Stimulated activated CD4-positive, alpha-beta T cell treated with anti-CD3 and anti-CD28 coated beads, Interleukin-1b, Interleukin-23, amount 100 ng/mL, for 4 hours (primary cell): ENCODE data around the gene PRR5L.

Experiments
- DNase-seq, 2 donors: peaks; one replicate each; pipeline ENCODE4 v3.0.0-alpha.2; 2020; ENCODE audit warnings: low read depth in 2 of 2

PRR5L gene

GRCh38 chr11:36358436-36358835 is 62.3 kb downstream of the PRR5L start:
- DNase-seq: no peak

GRCh38 chr11:36360318-36360717 is 64.2 kb downstream of the PRR5L start:
- no peak for DNase-seq

- DNase-seq: no peak
Observed at GRCh38 chr11:36360826-36361415, 64.8 kb downstream of the PRR5L start.

- DNase-seq: no peak
Observed at GRCh38 chr11:36361472-36361871, 65.4 kb downstream of the PRR5L start.

GRCh38 chr11:36361901-36362391 is 65.9 kb downstream of the PRR5L start:
- DNase-seq: no peak

- DNase-seq: no peak
Observed at GRCh38 chr11:36362902-36363301, 66.8 kb downstream of the PRR5L start.

- no peak for DNase-seq
Observed at GRCh38 chr11:36363361-36364268, 67.5 kb downstream of the PRR5L start.

GRCh38 chr11:36364551-36365325 is 68.7 kb downstream of the PRR5L start:
- DNase-seq: no peak

GRCh38 chr11:36365907-36366306 is 69.8 kb downstream of the PRR5L start:
- no peak for DNase-seq

GRCh38 chr11:36367806-36368680 is 72.0 kb downstream of the PRR5L start:
- DNase-seq: no peak

GRCh38 chr11:36371181-36371580 is 75.1 kb downstream of the PRR5L start:
- DNase-seq: no peak

- no peak for DNase-seq
Observed at GRCh38 chr11:36371590-36371989, 75.5 kb downstream of the PRR5L start.

- no peak for DNase-seq
Observed at GRCh38 chr11:36372101-36372771, 76.1 kb downstream of the PRR5L start.

GRCh38 chr11:36373016-36374010 is 77.2 kb downstream of the PRR5L start:
- no peak for DNase-seq

GRCh38 chr11:36374726-36375125 is 78.6 kb downstream of the PRR5L start:
- DNase-seq: no peak

- no peak for DNase-seq
Observed at GRCh38 chr11:36375353-36376008, 79.4 kb downstream of the PRR5L start.

GRCh38 chr11:36376009-36376887 is 80.2 kb downstream of the PRR5L start:
- no peak for DNase-seq
